ENCODE results near the gene SPRR1A.

SPRR1A gene

GRCh38 chr1:152972196-152972886 lies 11.5 kb upstream of the SPRR1A start:
- Histone ChIP-seq H3K4me3 (ENCODE audit: low read depth, low read length) (no peak overlapping the region), H3K36me3 (ENCODE audit: control insufficient read depth, insufficient read depth, low read length) (no peaks in the 10 kb centered on the region), H3K9ac (ENCODE audit: low read depth, low read length) (no peak overlapping the region), H3K9me3 (ENCODE audit: control insufficient read depth, insufficient read depth, low read length) (no peaks in the 10 kb centered on the region; the same call in 1 of the 2 replicates), H3K27me3 (ENCODE audit: control insufficient read depth, insufficient read depth, low read length) (no peaks in the 10 kb centered on the region; the same call in 1 of the 2 replicates), H3K27ac (ENCODE audit: low read depth, low read length) (no peak overlapping the region), H3K4me1 (ENCODE audit: control insufficient read depth, insufficient read depth, low read length) (no peaks in the 10 kb centered on the region)

- no peaks in the 10 kb centered on the region for H3K4me1 ChIP-seq (ENCODE audit: control insufficient read depth, insufficient read depth, low read length)
- no peaks in the 10 kb centered on the region for H3K36me3 ChIP-seq (ENCODE audit: control insufficient read depth, insufficient read depth, low read length)
Observed at GRCh38 chr1:152976688-152977087, 7.2 kb upstream of the SPRR1A start.

GRCh38 chr1:152977614-152978013 lies 6.3 kb upstream of the SPRR1A start:
- Histone ChIP-seq H3K27me3 (ENCODE audit: control insufficient read depth, insufficient read depth, low read length) (peaks cover 2% of the 10 kb centered on the region; the same call in 1 of the 2 replicates), H3K27ac (ENCODE audit: low read depth, low read length) (no peak overlapping the region), H3K9me3 (ENCODE audit: control insufficient read depth, insufficient read depth, low read length) (no peaks in the 10 kb centered on the region; the same call in 1 of the 2 replicates), H3K36me3 (ENCODE audit: control insufficient read depth, insufficient read depth, low read length) (no peaks in the 10 kb centered on the region), H3K4me3 (ENCODE audit: low read depth, low read length) (no peak overlapping the region), H3K9ac (ENCODE audit: low read depth, low read length) (no peak overlapping the region), H3K4me1 (ENCODE audit: control insufficient read depth, insufficient read depth, low read length) (no peaks in the 10 kb centered on the region)

More at GRCh38 chr1:152976688-152977087, 7.2 kb upstream of the SPRR1A start:
- Histone ChIP-seq H3K27ac (ENCODE audit: low read depth, low read length) (no peak overlapping the region), H3K27me3 (ENCODE audit: control insufficient read depth, insufficient read depth, low read length) (peaks cover 2% of the 10 kb centered on the region; the same call in 1 of the 2 replicates), H3K9ac (ENCODE audit: low read depth, low read length) (no peak overlapping the region), H3K9me3 (ENCODE audit: control insufficient read depth, insufficient read depth, low read length) (no peaks in the 10 kb centered on the region; the same call in 1 of the 2 replicates), H3K4me3 (ENCODE audit: low read depth, low read length) (no peak overlapping the region)

- Histone ChIP-seq H3K9ac (ENCODE audit: low read depth, low read length) (no peak overlapping the region), H3K9me3 (ENCODE audit: control insufficient read depth, insufficient read depth, low read length) (no peaks in the 10 kb centered on the region; the same call in 1 of the 2 replicates), H3K4me3 (ENCODE audit: low read depth, low read length) (no peak overlapping the region), H3K27me3 (ENCODE audit: control insufficient read depth, insufficient read depth, low read length) (peaks cover 2% of the 10 kb centered on the region; the same call in 1 of the 2 replicates), H3K27ac (ENCODE audit: low read depth, low read length) (no peak overlapping the region), H3K36me3 (ENCODE audit: control insufficient read depth, insufficient read depth, low read length) (no peaks in the 10 kb centered on the region), H3K4me1 (ENCODE audit: control insufficient read depth, insufficient read depth, low read length) (no peaks in the 10 kb centered on the region)
Observed at GRCh38 chr1:152980676-152981075, 3.2 kb upstream of the SPRR1A start.

- Histone ChIP-seq H3K36me3 (ENCODE audit: control insufficient read depth, insufficient read depth, low read length) (no peaks in the 10 kb centered on the region), H3K4me1 (ENCODE audit: control insufficient read depth, insufficient read depth, low read length) (no peaks in the 10 kb centered on the region), H3K4me3 (ENCODE audit: low read depth, low read length) (no peak overlapping the region), H3K9ac (ENCODE audit: low read depth, low read length) (no peak overlapping the region), H3K27ac (ENCODE audit: low read depth, low read length) (no peak overlapping the region), H3K27me3 (ENCODE audit: control insufficient read depth, insufficient read depth, low read length) (peaks cover 2% of the 10 kb centered on the region; the same call in 1 of the 2 replicates), H3K9me3 (ENCODE audit: control insufficient read depth, insufficient read depth, low read length) (no peaks in the 10 kb centered on the region; the same call in 1 of the 2 replicates)
Observed at GRCh38 chr1:152981146-152981871, 2.6 kb upstream of the SPRR1A start.

GRCh38 chr1:152982076-152982475 lies 1.8 kb upstream of the SPRR1A start:
- H3K4me3 ChIP-seq (ENCODE audit: low read depth, low read length), result no peak overlapping the region
- no peak overlapping the region for H3K27ac ChIP-seq (ENCODE audit: low read depth, low read length)
- H3K4me1 ChIP-seq (ENCODE audit: control insufficient read depth, insufficient read depth, low read length), result no peaks in the 10 kb centered on the region
- no peaks in the 10 kb centered on the region; the same call in 1 of the 2 replicates for H3K9me3 ChIP-seq (ENCODE audit: control insufficient read depth, insufficient read depth, low read length)
- H3K36me3 ChIP-seq (ENCODE audit: control insufficient read depth, insufficient read depth, low read length), result no peaks in the 10 kb centered on the region
- H3K9ac ChIP-seq (ENCODE audit: low read depth, low read length), result no peak overlapping the region
- peaks cover 2% of the 10 kb centered on the region; the same call in 1 of the 2 replicates for H3K27me3 ChIP-seq (ENCODE audit: control insufficient read depth, insufficient read depth, low read length)

GRCh38 chr1:152983234-152983633 lies 647 bp upstream of the SPRR1A start:
- H3K9me3 ChIP-seq (ENCODE audit: control insufficient read depth, insufficient read depth, low read length), result no peaks in the 10 kb centered on the region; the same call in 1 of the 2 replicates
- H3K4me1 ChIP-seq (ENCODE audit: control insufficient read depth, insufficient read depth, low read length), result no peaks in the 10 kb centered on the region
- H3K36me3 ChIP-seq (ENCODE audit: control insufficient read depth, insufficient read depth, low read length), result no peaks in the 10 kb centered on the region
- H3K27ac ChIP-seq (ENCODE audit: low read depth, low read length), result no peak overlapping the region
- no peak overlapping the region for H3K9ac ChIP-seq (ENCODE audit: low read depth, low read length)
- no peak overlapping the region for H3K4me3 ChIP-seq (ENCODE audit: low read depth, low read length)
- H3K27me3 ChIP-seq (ENCODE audit: control insufficient read depth, insufficient read depth, low read length), result no peaks in the 10 kb centered on the region

- H3K4me1 ChIP-seq (ENCODE audit: control insufficient read depth, insufficient read depth, low read length), result no peaks in the 10 kb centered on the region
- H3K36me3 ChIP-seq (ENCODE audit: control insufficient read depth, insufficient read depth, low read length), result no peaks in the 10 kb centered on the region
- no peaks in the 10 kb centered on the region for H3K27me3 ChIP-seq (ENCODE audit: control insufficient read depth, insufficient read depth, low read length)
- no peak overlapping the region for H3K9ac ChIP-seq (ENCODE audit: low read depth, low read length)
- H3K4me3 ChIP-seq (ENCODE audit: low read depth, low read length), result no peak overlapping the region
- H3K27ac ChIP-seq (ENCODE audit: low read depth, low read length), result no peak overlapping the region
- no peaks in the 10 kb centered on the region; the same call in 1 of the 2 replicates for H3K9me3 ChIP-seq (ENCODE audit: control insufficient read depth, insufficient read depth, low read length)
Observed at GRCh38 chr1:152986578-152986977, 2.7 kb downstream of the SPRR1A start.

- H3K9me3 ChIP-seq (ENCODE audit: control insufficient read depth, insufficient read depth, low read length), result 0 out of 2 replicates have a peak, but pooled peaks cover 6% of the 10 kb centered on the region
- H3K9ac ChIP-seq (ENCODE audit: low read depth, low read length), result no peak overlapping the region
- H3K4me3 ChIP-seq (ENCODE audit: low read depth, low read length), result no peak overlapping the region
- H3K27ac ChIP-seq (ENCODE audit: low read depth, low read length), result no peak overlapping the region
- H3K36me3 ChIP-seq (ENCODE audit: control insufficient read depth, insufficient read depth, low read length), result no peaks in the 10 kb centered on the region
- H3K27me3 ChIP-seq (ENCODE audit: control insufficient read depth, insufficient read depth, low read length), result no peaks in the 10 kb centered on the region
- 0 out of 2 replicates have a peak, but pooled peaks cover 9% of the 10 kb centered on the region for H3K4me1 ChIP-seq (ENCODE audit: control insufficient read depth, insufficient read depth, low read length)
Observed at GRCh38 chr1:152993186-152993585, 9.3 kb downstream of the SPRR1A start.

GRCh38 chr1:152995842-152996241 lies 12.0 kb downstream of the SPRR1A start:
- Histone ChIP-seq H3K9ac (ENCODE audit: low read depth, low read length) (no peak overlapping the region), H3K9me3 (ENCODE audit: control insufficient read depth, insufficient read depth, low read length) (peaks cover 9% of the 10 kb centered on the region; the same call in 1 of the 2 replicates), H3K4me3 (ENCODE audit: low read depth, low read length) (no peak overlapping the region), H3K36me3 (ENCODE audit: control insufficient read depth, insufficient read depth, low read length) (no peaks in the 10 kb centered on the region), H3K4me1 (ENCODE audit: control insufficient read depth, insufficient read depth, low read length) (0 out of 2 replicates have a peak, but pooled peaks cover 9% of the 10 kb centered on the region), H3K27me3 (ENCODE audit: control insufficient read depth, insufficient read depth, low read length) (no peaks in the 10 kb centered on the region), H3K27ac (ENCODE audit: low read depth, low read length) (no peak overlapping the region)

All from HUES48 (cell line).